Neural progenitor cell (in vitro differentiated cells): ENCODE data around the gene PCLO. TPM values are rescaled to one million over a fixed set of nuclear protein-coding genes. Genes with fewer than 3 reads are reported as not detected.

Source experiments
- DNase-seq: peaks from one replicate; pipeline ENCODE4 v3.0.0-alpha.2; 2016; ENCODE audit warnings: low spot score
- H2AFZ ChIP-seq: fragments of 200-600 bp; sonication (generic); replicated peaks from 2 replicates; pipeline ENCODE4 v1.6.1; 2016; ENCODE audit warnings: antibody characterized with exemption
- H3F3A ChIP-seq: fragments of 200-600 bp; sonication (generic); 2 replicates; pipeline ENCODE4 v1.6.1; 2016; ENCODE audit warnings: antibody characterized with exemption, low read depth
- H3K27ac ChIP-seq: fragments of 200-600 bp; sonication (generic); 2 replicates; pipeline ENCODE4 v1.5.1; 2016; ENCODE audit warnings: mild to moderate bottlenecking
- H3K27me3 ChIP-seq: fragments of 200-600 bp; sonication (generic); 2 replicates; pipeline ENCODE4 v1.6.1; 2016; ENCODE audit warnings: mild to moderate bottlenecking, moderate library complexity
- H3K36me3 ChIP-seq: fragments of 200-600 bp; sonication (generic); 2 replicates; pipeline ENCODE4 v1.5.1; 2016
- H3K4me1 ChIP-seq: fragments of 200-600 bp; sonication (generic); 2 replicates; pipeline ENCODE4 v1.6.1; 2016; ENCODE audit warnings: mixed run types
- H3K4me2 ChIP-seq: fragments of 200-600 bp; sonication (generic); 2 replicates; pipeline ENCODE4 v1.6.1; 2016
- H3K4me3 ChIP-seq: fragments of 200-600 bp; sonication (generic); 2 replicates; pipeline ENCODE4 v1.5.1; 2016
- H3K79me2 ChIP-seq: fragments of 200-600 bp; sonication (generic); 2 replicates; pipeline ENCODE4 v1.6.1; 2016; ENCODE audit warnings: low read depth
- H3K9ac ChIP-seq: fragments of 200-600 bp; sonication (generic); 2 replicates; pipeline ENCODE4 v1.6.1; 2016
- H3K9me3 ChIP-seq: fragments of 200-600 bp; sonication (generic); 2 replicates; pipeline ENCODE4 v1.5.1; 2016; ENCODE audit warnings: low read depth
- H4K20me1 ChIP-seq: fragments of 200-600 bp; sonication (generic); 2 replicates; pipeline ENCODE4 v1.6.1; 2016; ENCODE audit warnings: low read depth
- H3K27ac Mint-ChIP-seq: 3 replicates; pipeline ENCODE4 v1.8.0; 2021; ENCODE audit warnings: mixed read lengths
- H3K27me3 Mint-ChIP-seq: 2 replicates; pipeline ENCODE4 v1.8.0; 2022; ENCODE audit warnings: low read depth, mild to moderate bottlenecking, inconsistent platforms, moderate library complexity, mixed read lengths; ENCODE audit not compliant: insufficient read depth
- H3K36me3 Mint-ChIP-seq: 3 replicates; pipeline ENCODE4 v1.8.0; 2021; ENCODE audit warnings: mixed read lengths
- H3K4me1 Mint-ChIP-seq: 3 replicates; pipeline ENCODE4 v1.8.0; 2021; ENCODE audit warnings: mixed read lengths
- H3K4me3 Mint-ChIP-seq: 3 replicates; pipeline ENCODE4 v1.8.0; 2021; ENCODE audit warnings: mild to moderate bottlenecking, moderate library complexity, mixed read lengths
- H3K9me3 Mint-ChIP-seq: 3 replicates; pipeline ENCODE4 v1.8.0; 2020; ENCODE audit warnings: mixed read lengths
- EZH2 ChIP-seq: fragments of 200-600 bp; sonication (generic); IDR thresholded peaks from 2 replicates; pipeline ENCODE4 v1.6.1; 2017; ENCODE audit warnings: antibody characterized with exemption, mild to moderate bottlenecking, moderate library complexity
- EZH2phosphoT487 ChIP-seq: fragments of 200-600 bp; sonication (generic); IDR thresholded peaks from 2 replicates; pipeline ENCODE4 v1.6.1; 2017; ENCODE audit warnings: antibody characterized with exemption
- total RNA-seq: library from RNA; depleted of rRNA; stranded (reverse); fragments of >200 nt; gene quantifications from 2 replicates; pipeline ENCODE4 v1.2.3, GENCODE V29; 2015; ENCODE audit warnings: low replicate concordance
- TF ChIP-seq, protein P1 (sequence below): fragments of 200-600 bp; sonication (generic); IDR thresholded peaks from 2 replicates; pipeline ENCODE4 v1.5.1; 2017; ENCODE audit warnings: antibody characterized with exemption, mild to moderate bottlenecking

Gene PCLO
- total RNA-seq, 1 donor from 2014 or later: 2.0 TPM

DNA sequence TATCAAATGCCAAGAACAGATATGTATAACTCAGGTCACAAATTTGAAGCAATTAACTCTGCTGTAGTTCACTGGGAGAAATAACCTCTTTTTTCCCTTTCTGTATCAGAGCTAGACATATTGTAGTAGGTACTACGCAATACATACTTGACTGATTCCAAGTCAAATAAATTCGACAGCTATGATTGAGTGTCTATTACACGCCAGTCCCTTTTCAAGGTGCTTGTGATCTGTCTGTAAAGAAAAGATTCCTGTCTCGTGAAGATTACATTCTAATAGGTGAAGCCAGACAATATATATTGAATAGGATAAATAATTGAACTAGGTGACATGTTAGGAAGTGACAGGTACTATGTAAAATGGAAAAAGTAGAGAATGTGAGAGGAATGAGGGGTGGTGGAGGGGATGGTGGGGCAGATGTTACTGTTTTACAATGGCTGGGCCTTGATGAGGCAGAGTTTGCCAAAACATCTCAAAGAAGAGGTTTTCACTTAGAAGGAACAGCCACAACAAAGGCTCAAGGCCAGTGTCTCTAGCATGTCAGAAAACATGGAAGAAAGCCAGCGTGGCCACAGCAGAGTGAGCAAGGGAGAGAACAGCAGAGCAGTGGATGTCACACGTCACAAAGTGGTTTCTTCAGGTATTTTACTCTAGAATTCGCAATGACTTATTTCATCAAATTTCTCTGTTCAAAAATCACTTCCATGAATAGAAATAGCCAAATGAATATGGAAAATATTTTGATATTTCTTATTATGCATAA lies 436.5 kb downstream of the PCLO start:
- Mint-ChIP-seq H3K27me3 (peaks cover 4% of the 10 kb centered on the region), H3K4me1 (peaks cover 13% of the 10 kb centered on the region), H3K36me3 (no peaks in the 10 kb centered on the region), H3K9me3 (no peaks in the 10 kb centered on the region), H3K4me3 (no peak overlapping the region), H3K27ac (no peak overlapping the region)
- H3F3A ChIP-seq: no peaks in the 10 kb centered on the region
- H3K4me3 ChIP-seq: no peak overlapping the region
- TF ChIP-seq, protein P1, sequence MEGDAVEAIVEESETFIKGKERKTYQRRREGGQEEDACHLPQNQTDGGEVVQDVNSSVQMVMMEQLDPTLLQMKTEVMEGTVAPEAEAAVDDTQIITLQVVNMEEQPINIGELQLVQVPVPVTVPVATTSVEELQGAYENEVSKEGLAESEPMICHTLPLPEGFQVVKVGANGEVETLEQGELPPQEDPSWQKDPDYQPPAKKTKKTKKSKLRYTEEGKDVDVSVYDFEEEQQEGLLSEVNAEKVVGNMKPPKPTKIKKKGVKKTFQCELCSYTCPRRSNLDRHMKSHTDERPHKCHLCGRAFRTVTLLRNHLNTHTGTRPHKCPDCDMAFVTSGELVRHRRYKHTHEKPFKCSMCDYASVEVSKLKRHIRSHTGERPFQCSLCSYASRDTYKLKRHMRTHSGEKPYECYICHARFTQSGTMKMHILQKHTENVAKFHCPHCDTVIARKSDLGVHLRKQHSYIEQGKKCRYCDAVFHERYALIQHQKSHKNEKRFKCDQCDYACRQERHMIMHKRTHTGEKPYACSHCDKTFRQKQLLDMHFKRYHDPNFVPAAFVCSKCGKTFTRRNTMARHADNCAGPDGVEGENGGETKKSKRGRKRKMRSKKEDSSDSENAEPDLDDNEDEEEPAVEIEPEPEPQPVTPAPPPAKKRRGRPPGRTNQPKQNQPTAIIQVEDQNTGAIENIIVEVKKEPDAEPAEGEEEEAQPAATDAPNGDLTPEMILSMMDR: no peak
- TF ChIP-seq EZH2: no peak
- TF ChIP-seq EZH2phosphoT487: no peak
- H3K9me3 ChIP-seq: no peaks in the 10 kb centered on the region
- H3K27ac ChIP-seq: no peak overlapping the region
- H3K27me3 ChIP-seq: no peaks in the 10 kb centered on the region
- DNase-seq: no peak
- no peak overlapping the region for H3K4me2 ChIP-seq
- H3K36me3 ChIP-seq: no peaks in the 10 kb centered on the region
- H3K79me2 ChIP-seq: no peaks in the 10 kb centered on the region
- peaks cover 7% of the 10 kb centered on the region for H3K4me1 ChIP-seq
- H4K20me1 ChIP-seq: no peaks in the 10 kb centered on the region
- H2AFZ ChIP-seq: peak overlapping the region; percentile 56
- H3K9ac ChIP-seq: no peak overlapping the region

DNA sequence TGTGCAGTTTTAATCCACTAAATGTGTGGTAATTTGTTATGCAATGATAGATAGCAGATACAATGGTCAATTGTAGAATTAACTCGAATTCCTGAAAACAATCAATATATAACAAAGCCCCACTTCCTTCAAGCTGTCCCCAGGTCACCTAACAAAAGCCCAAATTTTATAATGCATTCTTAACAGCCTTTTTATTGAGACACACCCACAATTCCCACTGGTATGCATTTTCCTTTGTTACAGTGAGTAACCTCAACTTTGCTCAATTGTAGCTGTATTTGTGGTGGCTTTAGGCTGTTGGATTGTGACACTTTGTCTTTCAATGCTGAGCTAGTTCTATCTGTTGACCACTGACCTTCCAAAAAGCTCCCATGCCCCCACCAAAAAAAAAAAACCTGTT lies 439.3 kb downstream of the PCLO start:
- Histone ChIP-seq H3K4me2 (no peak overlapping the region), H3K79me2 (no peaks in the 10 kb centered on the region), H3K4me1 (peaks cover 7% of the 10 kb centered on the region), H3K9me3 (no peaks in the 10 kb centered on the region), H3F3A (no peaks in the 10 kb centered on the region), H3K27me3 (no peaks in the 10 kb centered on the region), H3K9ac (no peak overlapping the region), H4K20me1 (no peaks in the 10 kb centered on the region), H3K4me3 (no peak overlapping the region), H3K27ac (no peak overlapping the region), H2AFZ (no peak overlapping the region), H3K36me3 (no peaks in the 10 kb centered on the region)
- no peaks in the 10 kb centered on the region for H3K36me3 Mint-ChIP-seq
- H3K4me1 Mint-ChIP-seq: peaks cover 15% of the 10 kb centered on the region
- no peak overlapping the region for H3K4me3 Mint-ChIP-seq
- no peak for DNase-seq
- H3K9me3 Mint-ChIP-seq: no peaks in the 10 kb centered on the region
- TF ChIP-seq, protein P1: no peak
- no peak for TF ChIP-seq EZH2
- TF ChIP-seq EZH2phosphoT487: no peak
- H3K27me3 Mint-ChIP-seq: peaks cover 4% of the 10 kb centered on the region
- no peak overlapping the region for H3K27ac Mint-ChIP-seq

DNA sequence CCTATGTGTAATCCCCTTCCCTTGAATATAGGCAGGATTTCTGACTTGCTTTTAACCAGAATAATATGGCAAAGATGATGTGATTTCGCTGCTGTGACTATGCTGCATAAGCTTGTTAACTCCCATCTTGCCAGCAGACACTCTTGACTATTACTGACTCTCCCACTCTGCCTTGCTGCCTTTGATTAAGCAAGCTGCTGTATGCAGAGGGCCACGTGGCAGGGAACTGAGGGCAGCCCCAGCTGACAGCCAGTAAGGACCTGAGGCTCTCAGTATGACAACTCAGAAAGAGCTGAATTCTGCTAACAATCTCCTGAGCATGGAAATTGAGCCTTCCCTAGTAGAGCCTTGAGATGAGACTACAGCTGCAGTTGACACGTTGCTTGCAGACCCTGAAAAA lies 439.7 kb downstream of the PCLO start:
- Histone ChIP-seq H3K4me2 (no peak overlapping the region), H3K36me3 (no peaks in the 10 kb centered on the region), H2AFZ (peak overlapping the region; percentile 46), H3K9me3 (no peaks in the 10 kb centered on the region), H4K20me1 (no peaks in the 10 kb centered on the region), H3K4me1 (peaks cover 7% of the 10 kb centered on the region), H3K4me3 (no peak overlapping the region), H3K9ac (no peak overlapping the region), H3K27ac (no peak overlapping the region), H3K27me3 (no peaks in the 10 kb centered on the region), H3K79me2 (no peaks in the 10 kb centered on the region), H3F3A (no peaks in the 10 kb centered on the region)
- Mint-ChIP-seq H3K27ac (no peak overlapping the region), H3K36me3 (no peaks in the 10 kb centered on the region), H3K4me3 (no peak overlapping the region), H3K9me3 (no peaks in the 10 kb centered on the region), H3K4me1 (peaks cover 15% of the 10 kb centered on the region), H3K27me3 (peaks cover 4% of the 10 kb centered on the region)
- no peak for TF ChIP-seq EZH2phosphoT487
- TF ChIP-seq, protein P1: no peak
- no peak for TF ChIP-seq EZH2
- DNase-seq: no peak
